Choroid plexus epithelial cell (primary cell): Measurements from ENCODE around the gene DDX56.
A peak's percentile ranks its signal among the peaks of the same experiment; 100 is the strongest.

Experiments used
- DNase-seq: peaks from one replicate; pipeline ENCODE4 v3.0.0-alpha.2; 2010; ENCODE audit warnings: low read depth
- H3K4me3 ChIP-seq: 2 replicates; pipeline ENCODE4 v1.5.1; 2011; ENCODE audit warnings: low read depth, mild to moderate bottlenecking, control low read depth, low read length, moderate library complexity
- TF ChIP-seq, protein P1 (sequence below): conservative IDR thresholded peaks from 2 replicates; pipeline ENCODE4 v1.5.1; 2011; ENCODE audit warnings: low read depth, mild to moderate bottlenecking, control low read depth, inconsistent platforms, low read length, moderate library complexity

The DDX56 gene

DNA sequence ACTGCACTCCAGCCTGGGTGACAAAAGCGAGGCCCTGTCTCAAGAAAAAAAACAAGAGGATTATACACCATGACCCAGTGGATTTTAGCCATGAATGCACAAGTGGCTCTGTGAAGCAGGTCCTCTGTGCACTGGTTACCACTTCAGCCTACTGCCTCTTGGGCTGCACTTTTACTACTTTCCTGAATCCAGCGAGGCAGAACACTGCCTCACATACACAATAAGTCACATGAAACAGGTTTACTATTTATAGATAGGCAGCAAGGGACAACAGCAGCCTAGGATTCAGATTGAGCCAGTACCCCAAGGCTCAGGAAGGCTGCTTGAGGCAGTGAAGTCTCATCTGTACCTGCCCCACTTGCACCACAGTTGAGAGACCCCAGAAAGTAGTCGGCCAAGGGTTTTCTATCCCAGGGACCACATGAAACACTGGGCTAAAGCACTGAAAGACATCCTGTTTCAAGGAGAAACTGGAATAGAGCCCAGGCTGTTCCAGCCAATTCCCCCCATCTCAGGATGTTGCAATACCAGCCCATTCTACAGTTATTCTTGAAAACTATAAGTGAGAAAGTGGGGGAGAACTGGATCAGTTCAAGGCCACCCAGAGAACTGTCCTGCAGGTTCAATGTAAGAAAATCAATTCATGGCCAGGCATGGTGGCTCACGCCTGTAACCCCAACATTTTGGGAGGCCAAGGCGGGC is 22.4 kb upstream of the DDX56 start:
- peak; percentile 38 for DNase-seq
- H3K4me3 ChIP-seq: no peak overlapping the region
- TF ChIP-seq, protein P1, sequence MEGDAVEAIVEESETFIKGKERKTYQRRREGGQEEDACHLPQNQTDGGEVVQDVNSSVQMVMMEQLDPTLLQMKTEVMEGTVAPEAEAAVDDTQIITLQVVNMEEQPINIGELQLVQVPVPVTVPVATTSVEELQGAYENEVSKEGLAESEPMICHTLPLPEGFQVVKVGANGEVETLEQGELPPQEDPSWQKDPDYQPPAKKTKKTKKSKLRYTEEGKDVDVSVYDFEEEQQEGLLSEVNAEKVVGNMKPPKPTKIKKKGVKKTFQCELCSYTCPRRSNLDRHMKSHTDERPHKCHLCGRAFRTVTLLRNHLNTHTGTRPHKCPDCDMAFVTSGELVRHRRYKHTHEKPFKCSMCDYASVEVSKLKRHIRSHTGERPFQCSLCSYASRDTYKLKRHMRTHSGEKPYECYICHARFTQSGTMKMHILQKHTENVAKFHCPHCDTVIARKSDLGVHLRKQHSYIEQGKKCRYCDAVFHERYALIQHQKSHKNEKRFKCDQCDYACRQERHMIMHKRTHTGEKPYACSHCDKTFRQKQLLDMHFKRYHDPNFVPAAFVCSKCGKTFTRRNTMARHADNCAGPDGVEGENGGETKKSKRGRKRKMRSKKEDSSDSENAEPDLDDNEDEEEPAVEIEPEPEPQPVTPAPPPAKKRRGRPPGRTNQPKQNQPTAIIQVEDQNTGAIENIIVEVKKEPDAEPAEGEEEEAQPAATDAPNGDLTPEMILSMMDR: peak; percentile 20

DNA sequence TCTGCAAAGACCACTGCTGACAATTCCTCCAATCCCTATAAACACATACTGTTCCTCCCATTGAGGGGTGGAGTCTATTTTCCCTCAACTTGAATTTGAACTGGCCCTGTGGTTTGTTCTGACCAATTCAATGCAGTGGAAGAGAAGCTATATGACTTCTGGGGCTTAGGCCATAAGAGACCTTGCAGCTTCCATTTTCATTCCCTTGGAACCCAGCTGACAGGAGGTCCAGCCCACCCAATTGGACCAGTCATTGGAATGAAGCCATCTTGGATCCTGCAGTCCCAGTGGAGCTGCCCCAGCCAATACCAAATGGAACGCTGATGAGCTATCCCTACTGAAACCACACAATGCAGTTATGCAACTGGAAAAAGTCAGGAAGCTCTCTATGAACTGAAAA is 17.2 kb upstream of the DDX56 start:
- no peak for DNase-seq
- no peak overlapping the region for H3K4me3 ChIP-seq
- TF ChIP-seq, protein P1: no peak

DNA sequence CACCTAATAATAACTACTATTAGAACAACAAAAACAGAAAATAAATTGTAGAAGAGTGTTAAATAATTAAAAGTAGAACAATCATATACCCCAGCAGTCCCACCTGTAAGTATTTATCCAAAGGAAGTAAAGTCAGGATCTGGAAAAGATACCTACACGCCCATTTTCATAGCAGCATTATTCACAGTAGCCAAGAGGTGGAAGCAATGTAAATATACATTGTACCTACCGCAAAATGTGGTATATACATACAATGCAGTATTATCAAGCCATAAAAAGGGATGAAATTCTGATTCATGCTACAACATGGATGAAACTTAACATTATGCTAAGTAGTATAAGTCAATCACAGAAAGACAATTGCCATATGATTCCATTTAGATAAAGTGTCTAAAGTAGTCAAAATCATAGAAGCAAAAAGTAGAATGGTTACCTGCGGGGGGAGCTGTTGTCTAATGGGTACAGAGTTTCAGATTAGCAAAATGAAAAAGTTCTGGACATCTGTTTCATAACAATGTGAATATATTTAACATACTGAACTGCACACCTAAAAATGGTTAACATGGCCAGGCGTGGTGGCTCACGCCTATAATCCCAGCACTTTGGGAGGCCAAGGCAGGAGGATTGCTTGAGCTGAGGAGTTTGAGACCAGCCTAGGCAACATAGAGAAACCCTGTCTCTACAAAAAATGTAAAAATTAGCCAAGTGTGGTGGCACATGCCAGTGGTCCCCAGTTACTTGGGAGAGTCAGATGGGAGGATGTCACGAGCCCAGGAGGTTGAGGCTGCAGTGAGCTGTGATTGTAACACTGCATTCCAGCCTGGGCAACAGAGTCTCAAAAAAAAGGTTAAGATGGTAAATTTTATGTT is 14.4 kb upstream of the DDX56 start:
- H3K4me3 ChIP-seq: no peak overlapping the region
- DNase-seq: peak; percentile 82
- TF ChIP-seq, protein P1: peak; percentile 65

DNA sequence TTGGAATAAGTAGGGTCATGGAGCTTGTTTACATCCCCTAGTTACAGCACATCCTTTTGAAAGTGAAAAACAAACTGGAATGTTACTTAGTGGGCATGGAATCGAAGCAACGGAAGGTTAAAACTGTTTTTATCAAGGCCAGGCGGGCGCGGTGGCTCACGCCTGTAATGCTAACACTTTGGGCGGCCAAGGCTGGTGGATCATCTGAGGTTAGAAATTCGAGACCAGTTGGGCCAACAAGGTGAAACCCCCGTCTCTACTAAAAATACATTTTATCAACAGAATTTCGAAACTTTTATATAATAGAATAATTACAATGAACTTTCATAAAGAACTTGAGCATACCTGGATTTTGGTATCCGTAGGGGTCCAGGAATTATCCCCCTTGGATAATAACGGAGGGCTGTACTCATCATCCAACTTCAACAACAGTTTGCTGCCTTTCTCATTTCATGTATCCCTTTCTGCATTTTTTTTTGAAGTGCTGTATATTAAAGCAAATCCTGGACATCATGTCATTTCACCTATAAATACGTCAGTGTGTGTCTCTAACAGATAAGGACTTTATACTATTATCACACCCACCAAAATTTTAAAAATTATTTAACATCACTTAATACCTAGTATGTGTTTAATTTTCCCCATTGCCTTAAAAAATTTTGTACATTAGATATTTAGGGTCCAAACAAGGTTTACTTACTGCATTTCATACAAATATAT is 9.6 kb upstream of the DDX56 start:
- DNase-seq: no peak

DNA sequence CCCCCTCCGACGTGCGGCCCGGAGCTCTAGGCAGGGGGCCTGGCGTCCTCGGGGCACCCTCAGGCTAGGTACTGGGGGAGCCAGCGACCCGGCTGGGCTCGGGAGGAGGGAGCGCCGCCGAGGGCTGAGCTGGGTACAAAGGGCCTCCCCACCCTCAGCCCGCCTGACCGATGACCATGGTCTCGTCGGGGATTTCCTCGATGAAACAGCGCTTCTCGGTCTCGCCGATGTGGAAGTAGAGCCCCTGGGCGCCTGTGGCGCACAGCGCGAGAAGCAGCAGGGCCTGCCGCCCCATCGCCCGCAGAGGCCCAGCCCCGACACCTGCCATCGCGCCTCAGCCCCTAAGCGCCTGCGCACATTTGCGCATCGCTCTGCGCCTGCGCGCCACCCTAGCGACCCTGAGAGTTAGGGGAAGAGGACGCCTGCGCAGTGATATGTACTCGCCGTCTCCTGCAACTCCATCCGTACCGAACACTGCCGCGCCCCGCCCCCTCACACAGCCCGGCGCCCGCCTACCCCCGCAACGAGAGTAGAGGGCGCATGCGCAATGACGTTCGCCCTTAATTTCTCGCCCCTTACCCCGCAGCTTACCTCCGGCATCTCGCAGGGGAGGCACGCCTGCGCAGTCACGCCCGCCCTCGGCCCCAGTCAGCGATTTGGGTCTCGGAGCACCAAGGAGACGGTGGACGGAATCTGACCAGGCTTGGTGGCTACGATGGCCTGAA is 8.3 kb upstream of the DDX56 start, which contains the start of gene TMED4:
TMED4 (minus strand) TSS at position 353 of the 725 bp plus-strand sequence; CDS start at position 328, 25 bp downstream.
- peak within 1 kb of the TSS; percentile 89 for H3K4me3 ChIP-seq
- TF ChIP-seq, protein P1: no peak
- peak; percentile 99 for DNase-seq

More for the DNA sequence above, 9.6 kb upstream of the DDX56 start:
- TF ChIP-seq, protein P1: no peak
- H3K4me3 ChIP-seq: peak overlapping the region; percentile 89

DNA sequence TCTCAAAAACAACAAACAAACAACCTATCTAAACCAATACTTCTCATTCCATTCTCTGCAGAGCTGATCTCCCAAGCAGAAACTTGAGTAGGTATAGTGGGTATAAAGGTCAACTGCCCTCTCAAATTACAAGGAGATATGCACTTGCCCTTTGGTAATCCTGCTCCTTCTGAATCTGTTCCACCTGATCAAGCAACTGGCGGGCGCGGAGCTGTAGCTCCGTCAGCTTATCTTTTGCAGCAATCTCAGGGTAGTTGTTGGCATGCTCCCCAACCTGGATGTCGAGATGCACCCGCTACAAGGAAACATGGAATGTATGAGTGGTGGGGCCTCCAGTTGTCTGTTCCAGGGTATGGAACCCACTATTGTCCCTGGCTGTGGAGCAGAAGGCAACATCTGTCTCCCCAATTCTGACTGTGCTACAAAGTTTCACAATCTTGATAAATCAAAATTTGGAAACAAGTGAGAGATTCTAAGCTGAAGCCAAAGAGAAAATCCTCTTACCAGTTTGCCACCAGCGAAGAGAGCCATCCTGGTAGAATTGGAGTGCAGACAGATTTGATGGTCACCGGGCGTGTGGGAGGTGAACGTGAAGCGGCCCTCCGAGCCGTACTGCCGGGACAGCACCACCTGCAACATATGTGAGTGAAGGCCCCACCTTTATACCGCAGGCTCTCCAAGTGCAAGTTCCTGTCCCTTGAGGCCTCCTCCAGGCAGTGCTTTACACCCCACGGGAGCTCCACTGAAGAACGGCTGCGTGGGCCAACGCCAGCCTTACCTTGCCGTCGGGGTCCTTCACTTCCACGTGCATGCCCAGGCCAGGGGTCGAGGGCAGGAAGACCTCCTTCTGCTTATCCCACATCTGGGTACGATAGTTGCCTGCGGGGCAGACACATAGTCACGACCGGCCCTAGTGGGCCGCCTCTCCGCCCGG is 7.5 kb upstream of the DDX56 start:
- TF ChIP-seq, protein P1: no peak

More for the DNA sequence above, 7.5 kb upstream of the DDX56 start:
- peak overlapping the region; percentile 89 for H3K4me3 ChIP-seq
- DNase-seq: no peak
